Subcutaneous adipose tissue (tissue), 4 donors: ENCODE measurements around the gene C19orf81. TPM values are rescaled to one million over a fixed set of nuclear protein-coding genes. Genes with fewer than 3 reads are reported as not detected.

ENCODE experiments used
- CTCF ChIP-seq: fragments of 450-650 bp; IDR thresholded peaks from one replicate; pipeline ENCODE4 v1.5.1; 2016; ENCODE audit warnings: low read depth, mild to moderate bottlenecking, control low read depth, antibody characterized with exemption, moderate library complexity
- total RNA-seq, 4 donors: library from RNA; depleted of rRNA; stranded (reverse); fragments of >200 nt; gene quantifications; one replicate each; pipeline ENCODE4 v1.1.0, GENCODE V29; 2016

C19orf81 gene
- total RNA-seq, 4 donors from 2014 or later = 1.9 TPM; not detected in 3

- TF ChIP-seq CTCF = no peak
These were observed 41.1 kb upstream of the C19orf81 start for GRCh38 chr19:50607874-50608785.

- TF ChIP-seq CTCF = no peak
These were observed 24.2 kb upstream of the C19orf81 start for GRCh38 chr19:50624949-50625600.

GRCh38 chr19:50626011-50626410, 23.2 kb upstream of the C19orf81 start:
- no peak for TF ChIP-seq CTCF

- TF ChIP-seq CTCF = no peak
These were observed 22.4 kb upstream of the C19orf81 start for GRCh38 chr19:50626795-50627194.

- no peak for TF ChIP-seq CTCF
These were observed 21.1 kb upstream of the C19orf81 start for GRCh38 chr19:50628146-50628545.

GRCh38 chr19:50628551-50628950, 20.7 kb upstream of the C19orf81 start:
- no peak for TF ChIP-seq CTCF

GRCh38 chr19:50629194-50629593, 20.1 kb upstream of the C19orf81 start:
- no peak for TF ChIP-seq CTCF
